Stimulated activated CD4-positive, alpha-beta T cell treated with anti-CD3 and anti-CD28 coated beads, Interleukin-15, amount 100 ng/mL, for 48 hours (primary cell): ENCODE data around the gene NRROS.
A peak's percentile ranks its signal among the peaks of the same experiment; 100 is the strongest.
"Not testable (repeated sequence)": the region's sequence is repeated elsewhere in the genome, so short reads cannot be mapped to it uniquely, and the experiment has no call there.

Experiments
- DNase-seq, 2 donors: peaks; one replicate each; pipeline ENCODE4 v3.0.0-alpha.2; 2020; ENCODE audit warnings: low read depth in 2 of 2

The NRROS gene

DNA sequence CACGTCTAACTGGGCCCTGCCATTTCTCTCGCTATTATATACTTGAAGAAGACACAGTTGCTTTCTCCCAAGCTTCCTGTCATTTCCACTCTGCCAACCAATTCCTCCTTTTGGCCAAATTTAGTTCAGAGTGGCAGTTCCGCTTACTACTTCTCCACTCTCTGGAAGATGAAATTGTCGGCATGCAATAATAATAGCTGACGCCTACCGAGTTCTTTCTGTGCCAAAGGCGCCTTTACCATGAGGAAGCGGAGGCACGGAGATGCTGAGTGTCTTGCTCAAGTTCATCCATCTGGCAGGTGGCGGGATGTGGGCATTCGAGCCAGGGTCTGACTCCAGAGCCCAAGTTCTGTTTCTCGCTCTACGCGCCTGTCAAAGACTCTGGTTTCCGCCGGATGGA is 14.6 kb upstream of the NRROS start:
- DNase-seq = no peak

DNA sequence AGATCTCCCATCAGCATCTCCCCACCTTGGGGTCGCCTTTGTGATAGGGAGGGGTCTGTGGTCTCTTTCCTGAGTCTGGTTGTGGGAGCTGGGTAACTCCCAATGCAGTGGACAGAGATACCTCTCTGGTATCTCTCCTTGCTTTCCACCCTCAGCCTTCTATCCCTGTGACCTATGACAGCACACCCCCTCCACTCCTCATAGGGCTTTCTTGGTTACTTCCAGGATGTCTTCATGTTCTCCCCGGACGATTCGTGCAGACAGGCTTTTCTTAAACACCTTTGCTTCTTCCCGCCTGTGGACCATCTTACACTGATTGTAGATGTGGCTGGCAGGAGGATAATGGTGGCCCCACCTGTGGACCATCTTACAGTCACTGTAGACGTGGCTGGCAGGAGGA is 14.2 kb upstream of the NRROS start:
- DNase-seq = no peak

DNA sequence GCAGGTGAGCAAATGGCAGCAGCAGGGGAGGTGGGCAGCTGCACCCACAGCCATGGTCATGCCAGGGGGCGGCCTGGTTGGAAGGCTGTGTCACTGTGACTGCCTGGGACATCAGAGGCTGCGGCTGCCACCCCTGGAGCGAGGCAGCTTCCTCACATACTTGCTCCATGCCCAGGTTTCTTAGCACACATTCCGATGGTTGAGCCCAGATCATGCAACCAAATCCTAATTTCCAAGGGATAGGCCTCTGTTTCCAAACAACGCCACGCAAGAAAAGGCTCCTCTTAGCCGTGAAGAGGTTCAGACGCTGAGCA is 11.6 kb upstream of the NRROS start:
- no peak for DNase-seq

DNA sequence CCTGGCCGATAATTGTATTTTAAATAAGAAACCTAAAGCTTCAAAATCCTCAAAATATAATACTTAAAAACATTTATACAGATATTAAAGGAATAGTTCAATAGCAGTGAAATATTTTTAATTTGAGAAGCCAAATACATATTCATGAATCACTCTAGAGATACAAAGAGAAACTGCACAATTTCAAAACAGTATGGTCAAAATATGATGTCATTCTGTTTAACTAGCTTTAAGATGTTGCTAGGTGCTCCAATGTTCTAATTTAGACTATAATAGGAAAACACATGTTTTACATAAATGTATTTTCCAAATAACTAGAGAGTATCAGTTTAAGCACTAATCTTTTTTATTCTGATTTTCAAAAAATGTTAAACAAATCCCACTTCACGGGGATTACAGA is 10.3 kb upstream of the NRROS start:
- no peak for DNase-seq

DNA sequence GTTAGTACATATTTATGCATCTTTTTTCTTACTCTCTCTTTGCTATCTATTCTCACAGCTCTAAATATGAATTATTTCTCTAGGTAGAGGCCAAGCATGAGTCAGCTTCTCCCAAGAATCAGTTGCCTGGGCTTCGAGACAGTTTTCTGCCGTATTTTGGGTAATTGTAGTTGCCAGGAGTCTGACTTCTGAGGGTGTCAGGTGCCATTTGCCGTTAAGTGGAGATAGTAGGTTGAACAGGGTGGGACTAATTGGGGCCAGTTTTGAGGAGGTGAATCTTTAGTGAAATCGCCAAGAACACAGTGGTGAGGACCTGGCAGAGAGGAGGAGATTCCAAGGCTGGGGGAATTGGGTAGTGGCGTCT is 7.8 kb upstream of the NRROS start:
- no peak for DNase-seq

DNA sequence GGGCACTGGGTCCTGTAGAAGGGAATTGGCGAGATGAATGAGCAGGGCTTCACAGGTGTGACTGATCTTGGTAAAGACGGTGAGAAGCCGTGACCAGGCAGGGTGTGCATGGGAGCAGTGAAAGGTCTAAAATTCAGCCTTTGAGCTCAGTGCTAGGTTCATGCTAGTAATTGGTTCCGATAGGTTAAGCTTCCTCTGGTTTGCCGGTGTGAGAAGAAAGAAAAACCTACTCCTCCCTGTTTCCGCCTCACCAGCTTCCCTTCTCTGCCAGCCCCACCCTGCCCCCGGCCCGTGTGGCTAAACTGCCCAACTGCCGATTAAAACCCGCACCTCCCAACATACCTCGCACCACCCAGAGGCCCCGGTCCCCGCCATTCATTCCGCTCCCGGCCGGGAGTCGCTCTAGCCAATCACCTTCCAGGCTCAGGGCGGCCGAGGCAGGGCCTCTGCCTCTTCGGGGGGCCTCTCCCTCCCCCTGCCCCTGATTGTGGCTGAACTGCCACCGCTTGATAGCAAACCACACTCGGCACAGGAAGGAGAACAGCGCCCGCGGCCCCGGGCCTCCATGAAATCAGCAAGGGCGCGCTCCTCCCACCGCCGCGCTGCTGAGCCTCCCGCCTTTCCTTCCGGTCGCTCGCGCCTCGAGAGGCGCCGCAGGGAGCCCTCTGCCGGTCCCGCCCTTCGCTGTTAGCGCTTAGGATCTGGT is 7.3 kb upstream of the NRROS start:
- peak; percentile 77 to 80 for DNase-seq

DNA sequence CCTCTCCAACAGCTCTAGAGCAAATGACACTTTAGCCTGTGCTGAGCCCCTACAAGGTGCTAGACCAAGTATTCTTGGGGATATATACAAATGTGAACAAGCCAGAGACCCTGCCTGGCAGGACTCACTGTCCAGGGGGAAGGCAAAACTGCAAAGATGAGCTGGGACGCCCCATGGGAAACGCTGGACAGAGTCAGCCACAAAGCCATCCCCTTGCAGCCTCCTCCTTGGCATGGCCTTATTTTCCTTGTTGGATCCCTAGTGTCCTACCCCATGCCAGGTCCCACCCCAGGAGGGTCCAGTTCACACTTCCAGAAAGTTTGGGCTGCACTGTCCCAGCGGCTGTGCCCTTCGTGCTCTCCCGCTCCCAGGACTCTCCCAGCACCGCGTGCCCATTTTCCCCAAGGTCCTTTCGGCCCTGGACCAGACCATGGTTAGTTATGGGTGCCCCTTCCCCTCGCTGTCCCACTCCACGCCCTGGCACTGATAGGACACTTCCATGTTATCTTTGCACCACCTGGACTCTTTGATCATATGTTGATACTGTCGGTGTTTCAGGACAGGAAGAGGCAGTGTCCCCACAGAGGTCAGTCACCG is 5.8 kb upstream of the NRROS start:
- no peak for DNase-seq

DNA sequence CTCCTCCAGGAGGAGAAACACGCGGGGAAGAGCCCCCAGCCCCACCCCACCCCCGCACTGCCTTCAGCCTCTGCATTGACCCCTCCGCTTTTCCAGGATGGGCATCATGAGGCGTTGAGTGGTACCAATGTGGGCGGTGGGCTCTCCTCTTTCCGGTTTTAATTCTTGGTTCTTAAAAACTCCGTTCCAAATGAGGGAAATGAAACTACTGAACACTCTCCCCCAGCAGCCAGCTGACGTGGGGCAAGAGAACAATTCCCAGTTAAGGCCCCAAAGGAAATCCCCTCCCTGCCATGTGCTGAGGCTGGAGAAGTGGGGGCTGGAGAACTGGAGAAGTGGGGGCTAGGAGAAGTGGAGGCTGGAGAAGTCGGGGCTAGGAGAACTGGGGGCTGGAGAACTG is 5.3 kb upstream of the NRROS start:
- DNase-seq = no peak

DNA sequence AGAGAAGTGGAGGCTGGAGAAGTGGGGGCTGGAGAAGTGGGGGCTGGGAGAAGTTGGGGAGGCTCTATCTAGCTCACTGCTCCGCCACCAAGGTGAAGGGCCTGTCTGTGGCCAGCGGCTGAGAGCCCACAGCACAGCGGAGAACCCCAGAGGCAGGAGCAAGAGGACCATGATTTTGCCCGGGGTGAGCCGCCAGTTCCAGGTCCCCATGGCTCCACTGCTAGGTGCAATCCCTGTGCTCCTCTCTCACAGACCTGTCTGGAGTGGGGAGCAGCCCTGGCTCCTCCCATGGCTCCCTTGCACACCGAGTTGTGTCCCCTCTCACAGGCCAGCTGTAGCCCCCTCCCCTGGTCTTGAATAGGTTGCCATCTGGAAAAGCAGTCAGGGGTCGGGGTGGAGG is 4.7 kb upstream of the NRROS start:
- no peak for DNase-seq

DNA sequence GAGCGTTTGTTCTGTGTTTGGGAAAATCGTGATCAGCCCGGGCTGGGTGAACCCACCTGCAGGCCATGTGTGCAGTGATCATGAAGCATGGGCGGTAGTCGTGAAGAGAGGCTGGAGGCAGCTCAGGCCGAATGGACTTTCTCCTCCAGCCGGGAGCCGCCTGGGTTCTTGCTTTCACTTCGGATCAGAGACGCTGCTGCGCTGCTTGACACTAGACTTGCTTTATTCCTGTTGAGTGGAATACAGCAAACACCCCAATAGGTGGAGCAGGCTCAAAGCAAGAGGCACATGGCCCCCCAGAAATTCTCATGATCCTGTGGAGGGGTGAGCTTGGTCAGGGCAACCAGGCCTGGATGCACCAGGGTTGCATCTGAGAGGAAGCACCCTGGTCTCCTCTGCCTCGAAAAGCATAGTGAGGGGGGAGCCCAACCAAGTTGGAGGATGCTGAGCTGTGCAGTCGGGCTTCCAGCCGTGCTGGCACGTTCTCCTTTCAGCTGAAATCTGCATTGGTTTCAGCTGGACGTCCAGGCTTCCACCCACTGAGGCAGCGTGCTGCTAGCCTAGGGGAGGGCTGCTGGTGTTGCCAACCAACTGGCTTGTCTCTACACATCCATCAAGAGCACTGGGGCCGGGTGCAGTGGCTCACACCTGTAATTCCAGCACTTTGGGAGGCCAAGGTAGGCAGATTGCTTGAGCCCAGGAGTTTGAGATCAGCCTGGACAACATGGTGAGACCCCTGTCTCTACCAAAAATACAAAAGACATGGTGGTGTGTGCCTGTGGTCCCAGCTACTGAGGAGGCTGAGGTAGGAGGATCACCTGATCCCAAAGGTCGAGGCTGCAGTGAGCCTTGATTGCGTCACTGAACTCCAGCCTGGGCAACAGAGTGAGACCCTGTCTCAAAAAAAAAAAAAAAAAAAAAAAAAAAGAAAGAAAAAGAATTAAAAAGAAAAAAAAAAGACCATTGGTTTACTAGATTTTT is 2.8 kb upstream of the NRROS start:
- DNase-seq = no peak

DNA sequence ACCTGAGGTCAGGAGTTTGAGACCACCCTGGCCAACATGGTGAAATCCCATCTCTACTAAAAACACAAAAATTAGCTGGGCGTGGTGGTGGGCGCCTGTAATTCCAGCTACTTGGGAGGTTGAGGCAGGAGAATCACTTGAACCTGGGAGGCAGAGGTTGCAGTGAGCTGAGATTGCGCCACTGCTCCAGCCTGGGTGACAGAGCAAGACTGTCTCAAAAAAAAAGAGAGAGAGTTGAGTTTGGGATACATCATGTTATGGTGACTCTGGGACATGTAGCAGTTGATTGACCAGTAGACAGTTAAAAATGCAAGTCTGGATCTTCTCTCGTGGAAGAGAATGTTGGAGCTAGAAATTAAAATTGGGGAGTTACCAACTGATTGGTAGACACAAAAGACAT is 1.6 kb upstream of the NRROS start:
- DNase-seq = not testable (repeated sequence)

DNA sequence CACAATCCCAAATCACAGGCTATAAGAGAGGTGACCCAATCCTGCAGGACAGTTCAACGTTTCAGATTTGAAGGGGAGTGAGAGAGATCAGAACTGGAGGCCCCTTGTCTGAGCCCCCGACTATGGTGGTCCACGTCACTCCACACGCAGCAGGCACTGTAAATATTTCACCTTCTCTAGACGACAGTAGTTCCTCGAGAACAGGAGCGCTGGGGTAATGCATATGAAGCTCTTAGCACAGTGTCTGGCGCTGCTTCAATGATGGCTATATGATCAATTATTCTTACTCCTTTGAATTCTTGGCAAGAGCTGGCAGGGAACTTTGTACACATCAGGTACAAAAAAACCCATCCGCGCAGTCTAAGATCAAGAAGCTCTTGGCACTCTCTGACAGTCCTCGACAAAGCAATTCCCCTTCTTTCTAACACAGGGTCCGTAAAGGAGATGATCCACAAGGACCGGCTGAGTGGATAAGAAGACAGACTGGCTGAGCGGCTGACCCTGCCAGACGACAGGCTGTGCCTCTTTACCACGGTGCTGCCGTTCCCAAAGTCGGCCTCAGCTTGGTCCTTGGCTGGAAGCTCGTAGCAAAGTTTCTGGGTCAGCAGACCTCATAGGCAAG is 522 bp upstream of the NRROS start:
- DNase-seq = no peak

DNA sequence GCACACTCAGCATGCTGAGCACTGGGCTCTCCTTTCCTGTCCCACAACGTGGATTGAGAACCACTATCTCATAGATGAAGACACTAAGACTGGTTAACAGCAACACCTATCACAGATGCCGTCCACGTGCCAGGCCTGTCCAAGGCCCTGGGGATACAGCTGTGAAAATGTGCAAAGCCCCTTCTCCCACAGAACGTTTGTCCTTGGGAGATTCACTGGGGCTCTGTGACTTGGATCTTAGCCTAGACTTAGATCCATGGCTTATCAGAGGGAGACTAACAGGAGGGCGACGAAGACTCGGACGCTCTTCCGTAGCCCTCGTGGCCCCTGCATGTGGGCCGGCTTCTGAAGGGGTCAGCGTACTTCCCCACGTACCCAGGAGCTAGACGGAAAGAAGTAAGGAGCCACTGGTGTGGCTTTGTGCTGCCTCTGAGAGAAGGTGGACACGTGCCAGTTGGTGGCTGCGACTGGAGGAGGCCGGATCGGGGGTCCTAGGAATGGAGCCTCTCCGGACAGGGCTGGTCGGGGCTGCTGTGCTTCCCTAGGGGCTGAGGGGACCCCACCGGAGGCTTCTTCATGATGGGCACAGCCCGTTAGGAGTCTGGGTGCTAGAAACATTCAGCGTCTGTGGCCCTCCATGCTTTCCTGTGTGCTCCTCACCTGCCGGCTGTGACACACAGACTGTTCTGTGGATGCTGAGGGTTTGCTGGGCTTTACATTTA is 964 bp downstream of the NRROS start:
- DNase-seq = no peak

DNA sequence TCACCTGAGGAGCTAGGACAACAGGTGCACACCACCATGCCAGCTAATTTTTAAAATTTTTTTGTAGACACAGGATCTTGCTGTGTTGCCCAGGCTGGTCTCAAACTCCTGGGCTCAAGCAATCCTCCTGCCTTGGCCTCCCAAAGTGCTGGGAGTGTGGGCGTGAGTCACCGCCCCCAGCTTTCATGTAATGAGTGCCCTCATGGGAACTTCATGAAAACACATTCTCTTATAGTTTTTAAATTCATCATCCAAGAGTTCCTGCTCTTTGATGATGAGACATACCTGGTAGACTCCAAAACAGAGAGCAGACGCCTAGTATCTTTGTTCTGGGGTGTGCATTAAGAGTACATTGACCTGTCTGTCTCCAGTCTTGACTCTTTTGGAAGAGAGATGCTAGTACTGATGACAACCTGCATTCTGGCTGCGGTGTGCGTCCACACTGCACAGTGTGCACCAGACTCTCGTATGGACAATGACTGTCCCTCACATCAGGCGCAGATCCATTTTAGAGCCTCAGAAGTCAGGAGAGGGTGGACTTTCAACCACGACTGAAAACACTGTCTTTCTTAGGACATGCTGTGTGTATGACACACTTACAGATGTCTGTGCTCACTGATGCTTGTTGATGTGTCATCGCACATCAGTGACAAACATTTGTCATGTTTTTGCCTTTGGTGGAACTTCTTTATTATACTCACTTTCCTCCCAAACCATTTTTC is 2.0 kb downstream of the NRROS start:
- DNase-seq = peak in 1 of 2 donors; percentile 62

DNA sequence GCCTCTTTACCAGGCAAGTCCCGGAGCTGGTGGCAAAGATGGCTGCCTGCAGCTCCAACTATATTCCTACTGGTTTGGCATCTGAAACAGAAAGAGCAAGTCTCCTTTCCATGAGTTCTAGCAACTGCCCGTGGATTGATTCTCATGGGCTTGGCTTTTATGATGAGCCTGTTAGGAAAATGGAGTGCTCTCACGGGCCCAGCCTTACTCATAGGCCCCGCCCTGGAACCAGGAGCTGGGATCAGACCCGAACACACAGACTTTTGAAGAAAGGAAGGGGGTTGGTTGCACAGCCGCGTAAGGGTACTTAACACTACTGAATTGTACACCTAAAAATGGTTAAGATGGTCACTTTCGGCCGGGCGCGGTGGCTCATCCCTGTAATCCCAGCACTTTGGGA is 2.9 kb downstream of the NRROS start:
- no peak for DNase-seq

DNA sequence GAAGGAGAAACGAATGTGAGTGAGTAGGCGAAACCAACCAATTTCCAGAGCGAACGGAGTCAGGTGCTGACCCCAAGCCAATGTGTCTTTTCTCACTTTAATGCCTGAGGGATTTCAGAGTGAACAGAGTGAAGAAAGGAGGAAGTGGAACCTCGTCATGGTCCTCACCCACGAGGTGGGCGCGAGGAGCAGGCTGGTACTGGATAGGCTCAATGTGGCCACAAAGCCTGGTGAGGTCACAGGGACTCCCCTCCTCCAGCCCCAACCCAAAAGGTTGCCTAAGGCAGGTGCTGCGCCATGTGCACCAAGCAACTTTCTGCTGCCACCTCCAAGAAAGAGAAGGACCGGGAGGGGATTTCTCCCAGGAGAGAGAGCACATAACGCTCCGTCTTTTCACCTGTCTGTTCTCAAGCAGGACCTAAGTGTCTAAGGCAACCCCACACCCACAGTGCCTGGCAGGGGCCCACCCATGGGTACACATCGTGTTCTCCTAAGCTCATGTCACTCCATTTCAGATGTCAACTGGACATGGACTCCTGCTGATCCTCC is 3.8 kb downstream of the NRROS start:
- no peak for DNase-seq

DNA sequence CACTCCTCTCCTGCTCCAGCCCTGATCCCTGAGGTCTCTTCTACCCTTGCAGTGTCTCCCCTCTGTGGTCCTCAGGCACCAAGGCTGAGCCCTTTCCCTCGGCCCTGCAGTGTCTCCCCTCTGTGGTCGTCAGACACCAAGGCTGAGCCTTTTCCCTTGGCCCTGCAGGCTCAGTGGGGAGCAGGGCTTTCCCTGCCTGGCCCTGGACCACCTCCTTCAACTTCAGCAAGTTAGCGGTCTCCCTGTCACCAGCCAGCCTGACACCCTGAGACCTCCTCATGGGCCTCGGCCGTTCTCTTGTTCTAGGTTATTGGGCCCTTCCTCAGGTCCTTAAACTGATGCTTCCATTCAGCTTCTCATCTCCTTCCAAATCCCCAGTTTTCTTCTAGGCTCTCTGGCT is 4.3 kb downstream of the NRROS start:
- DNase-seq = no peak

DNA sequence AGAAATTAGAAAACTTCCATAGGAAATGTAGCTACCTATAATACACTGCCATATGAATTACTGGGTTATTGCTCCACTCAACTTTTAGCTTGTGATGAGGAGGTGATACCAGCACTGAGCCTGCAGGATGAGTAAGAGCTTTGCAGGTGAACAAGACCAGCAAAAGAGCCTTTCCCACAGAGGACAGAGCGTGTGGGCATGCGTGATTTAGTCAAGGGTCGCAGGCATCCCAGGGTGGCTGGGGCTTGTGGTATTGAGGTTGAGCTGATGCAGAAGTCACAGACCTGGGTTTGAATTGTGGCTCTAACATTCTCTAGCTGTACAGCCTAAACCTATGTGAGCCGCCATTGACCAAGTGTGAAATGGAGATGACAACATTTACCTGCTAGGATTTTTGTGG is 5.6 kb downstream of the NRROS start:
- no peak for DNase-seq

DNA sequence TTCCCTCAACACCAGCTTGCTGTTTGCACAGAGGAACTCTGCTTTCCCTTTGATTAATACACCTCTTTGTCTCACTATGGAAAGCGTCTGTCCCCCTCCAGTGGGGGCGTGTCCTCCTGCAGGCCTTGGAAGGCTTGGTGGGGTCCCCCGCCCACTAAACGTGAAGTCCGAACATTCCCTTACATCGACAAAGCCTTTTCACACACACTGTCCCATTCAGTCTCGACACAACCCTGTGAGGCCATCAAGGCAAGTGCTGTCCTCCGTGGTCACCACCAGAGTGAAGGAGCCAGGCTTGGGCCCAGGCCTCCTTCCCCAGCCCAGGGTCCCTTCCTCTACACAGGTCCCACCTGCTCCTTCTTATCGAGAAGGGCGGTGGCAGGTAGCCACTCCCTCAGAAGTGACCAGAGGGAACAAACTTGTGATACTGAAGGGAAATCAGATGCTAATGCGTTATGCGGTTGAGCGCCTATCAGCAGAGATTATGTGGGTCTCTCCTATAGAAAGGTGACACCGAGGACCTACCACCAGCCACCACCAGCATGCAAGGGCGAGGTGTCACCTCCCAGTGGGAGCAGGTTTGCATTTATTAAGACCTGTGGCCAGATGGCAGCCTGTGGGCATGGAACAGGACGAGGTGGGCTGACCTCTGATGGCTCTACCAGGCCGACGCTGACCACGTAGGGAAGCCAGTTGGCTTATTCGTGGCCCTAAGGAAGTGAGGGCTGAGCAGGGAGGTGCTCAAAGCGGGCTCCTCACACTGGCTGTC is 6.6 kb downstream of the NRROS start:
- DNase-seq = no peak

DNA sequence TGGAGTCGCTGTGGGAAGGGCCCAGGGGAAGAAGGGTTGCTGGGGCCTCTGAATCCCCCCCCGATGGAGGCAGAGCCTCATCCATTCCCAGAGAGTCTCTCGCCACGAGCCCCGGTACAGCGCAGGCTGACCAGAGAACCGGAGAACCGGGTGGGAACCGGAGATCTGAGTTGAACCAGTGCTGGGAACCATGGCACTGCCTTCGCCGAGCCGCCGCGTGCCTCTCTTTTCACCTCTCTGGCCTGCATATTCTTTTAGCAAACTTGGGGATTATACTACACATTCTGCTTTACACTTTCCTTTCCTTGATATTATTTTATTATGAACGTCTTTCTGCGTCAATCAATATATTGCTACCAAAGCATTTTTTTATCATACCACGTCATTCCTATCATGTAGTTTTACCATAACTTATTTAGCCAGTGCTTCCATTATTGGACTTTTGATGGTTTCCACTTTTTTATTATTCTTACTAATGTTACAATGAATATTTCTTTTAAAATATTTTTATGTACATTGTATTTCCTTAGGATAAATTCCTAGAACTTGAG is 7.2 kb downstream of the NRROS start:
- DNase-seq = no peak
